Measurements from ENCODE around the gene TFDP2.
"Not testable (repeated sequence)": the region's sequence is repeated elsewhere in the genome, so short reads cannot be mapped to it uniquely, and the experiment has no call there.

TFDP2 gene

DNA sequence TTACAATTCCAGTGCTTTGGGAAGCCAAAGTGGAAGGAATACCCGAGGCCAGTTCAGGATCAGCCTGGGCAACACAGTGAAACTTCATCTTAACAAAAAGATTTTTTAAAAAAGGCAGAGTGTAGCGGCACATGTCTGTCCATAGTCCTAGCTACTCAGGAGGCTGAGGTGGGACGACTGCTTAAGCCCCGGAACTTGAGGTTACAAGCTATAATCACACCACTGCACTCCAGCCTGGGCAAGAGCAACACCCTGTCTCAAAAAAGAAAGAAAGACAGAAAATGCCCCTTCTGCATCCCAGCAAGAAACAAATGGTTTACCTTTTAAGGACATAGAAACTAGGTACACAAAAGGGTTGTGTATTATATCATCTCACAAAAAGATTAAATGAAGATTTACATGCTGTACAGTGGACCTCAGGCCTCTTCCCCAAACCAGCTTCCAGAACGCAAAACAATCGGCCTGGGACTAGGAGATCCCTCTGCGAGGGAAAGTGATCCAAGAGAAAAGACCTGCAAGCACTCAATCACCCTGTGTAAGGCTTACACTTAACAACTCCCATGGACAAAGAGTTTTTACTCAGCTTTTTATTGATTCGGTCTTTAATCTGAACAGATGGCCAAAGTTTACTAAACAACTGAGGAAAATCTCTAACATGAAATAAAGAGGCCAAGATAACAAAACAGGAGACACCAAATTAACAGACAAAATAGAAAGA is 21.2 kb downstream of the TFDP2 start:
- ATAC-seq = no peak

DNA sequence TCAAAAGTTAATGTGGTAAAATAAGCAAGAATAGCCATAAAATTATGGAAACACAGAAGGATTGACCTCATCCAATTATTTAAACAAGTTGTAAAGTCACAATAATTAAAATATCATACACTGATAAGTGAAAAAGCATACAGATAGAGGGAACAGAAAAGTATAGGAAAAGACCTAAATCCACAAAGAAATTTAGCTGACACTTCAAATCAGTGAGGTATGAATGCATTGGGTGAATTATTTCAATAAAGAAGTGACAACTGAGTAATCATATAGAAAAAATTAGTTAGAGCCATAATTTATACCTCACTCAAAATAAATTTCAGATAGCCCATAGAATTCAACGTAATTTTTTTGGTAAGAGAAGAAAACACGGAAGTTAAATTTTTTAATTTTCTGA is 25.1 kb downstream of the TFDP2 start:
- ATAC-seq = no peak

- ATAC-seq = no peak
Observed at GRCh38 chr3:142120707-142121106, 28.6 kb downstream of the TFDP2 start.

DNA sequence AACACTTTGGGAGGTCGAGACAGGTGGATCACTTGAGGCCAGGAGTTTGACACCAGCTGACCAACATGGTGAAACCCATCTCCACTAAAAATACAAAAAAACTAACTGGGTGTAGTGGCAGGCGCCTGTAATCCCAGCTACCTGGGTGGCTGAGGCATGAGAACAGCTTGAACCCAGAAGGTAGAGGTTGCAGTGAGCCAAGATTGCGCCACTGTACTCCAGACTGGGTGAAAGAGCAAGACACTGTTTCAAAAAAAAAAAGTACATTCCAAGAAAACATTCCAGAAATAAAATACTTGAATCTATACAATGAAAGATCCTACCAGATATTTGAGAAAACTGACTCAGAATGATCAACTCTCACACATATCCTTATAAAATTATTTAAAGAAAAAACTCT is 30.4 kb downstream of the TFDP2 start:
- no peak for ATAC-seq

DNA sequence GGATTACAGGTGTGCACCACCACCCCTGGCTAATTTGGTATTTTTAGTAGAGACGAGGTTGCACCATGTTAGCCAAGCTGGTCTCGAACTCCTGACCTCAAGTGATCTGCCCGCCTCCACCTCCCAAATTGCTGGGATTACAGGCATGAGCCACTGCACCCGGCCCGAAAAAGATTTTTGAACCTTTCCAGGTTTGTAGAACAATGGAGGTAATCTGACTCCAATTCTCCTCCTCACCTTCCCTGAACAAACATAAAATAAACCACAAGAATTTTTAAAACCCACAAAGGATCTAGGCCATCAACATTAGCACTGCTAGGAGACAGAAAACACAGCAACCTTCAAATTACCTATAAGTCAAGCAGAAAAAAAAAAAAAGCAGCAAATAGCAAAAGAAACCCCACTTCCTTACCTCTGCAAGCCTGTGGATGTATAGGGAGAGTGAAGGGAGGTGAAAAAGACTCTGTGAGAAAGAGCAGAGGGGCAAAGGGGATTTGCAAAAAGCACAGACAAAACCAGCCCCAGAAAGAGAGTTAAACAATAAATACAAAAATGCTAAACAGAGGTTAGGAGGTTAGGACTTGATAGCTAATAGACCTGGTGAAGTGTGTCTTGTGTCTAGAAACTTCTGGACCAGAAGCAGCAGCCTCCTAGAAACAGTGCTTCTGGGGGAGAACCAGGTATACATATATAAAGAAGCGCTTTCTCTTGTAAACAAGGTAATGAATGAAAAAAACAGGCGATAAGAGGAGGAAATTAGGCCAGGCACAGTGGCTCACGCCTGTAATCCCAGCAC is 32.1 kb downstream of the TFDP2 start:
- no peak for ATAC-seq

GRCh38 chr3:142115867-142116668 is 33.3 kb downstream of the TFDP2 start:
- ATAC-seq = no peak

- no peak for ATAC-seq
Observed at GRCh38 chr3:142112601-142113000, 36.7 kb downstream of the TFDP2 start.

GRCh38 chr3:142106548-142106947 is 42.8 kb downstream of the TFDP2 start:
- ATAC-seq = no peak

GRCh38 chr3:142105991-142106390 is 43.4 kb downstream of the TFDP2 start:
- ATAC-seq = no peak

DNA sequence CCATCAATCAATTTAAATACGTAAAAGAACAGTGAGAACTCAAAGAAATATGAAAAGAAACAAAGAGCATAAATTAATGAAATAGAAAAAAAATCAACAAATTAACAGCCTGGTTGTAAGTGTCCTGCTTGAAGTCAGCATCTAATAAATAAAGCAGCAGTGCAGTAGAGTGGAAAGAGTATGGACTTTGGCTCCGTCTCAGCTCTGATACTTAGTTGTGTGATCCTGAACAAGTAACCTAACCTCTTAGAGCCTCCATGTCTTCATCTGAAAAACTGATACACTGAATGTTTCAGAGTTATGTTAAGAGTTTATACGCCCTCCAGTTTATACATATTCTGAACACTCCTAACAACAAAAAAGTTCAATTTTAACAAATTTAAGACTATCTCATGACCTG is 44.6 kb downstream of the TFDP2 start:
- no peak for ATAC-seq

GRCh38 chr3:142098964-142099363 is 50.4 kb downstream of the TFDP2 start:
- ATAC-seq = peak; percentile 51 to 64

DNA sequence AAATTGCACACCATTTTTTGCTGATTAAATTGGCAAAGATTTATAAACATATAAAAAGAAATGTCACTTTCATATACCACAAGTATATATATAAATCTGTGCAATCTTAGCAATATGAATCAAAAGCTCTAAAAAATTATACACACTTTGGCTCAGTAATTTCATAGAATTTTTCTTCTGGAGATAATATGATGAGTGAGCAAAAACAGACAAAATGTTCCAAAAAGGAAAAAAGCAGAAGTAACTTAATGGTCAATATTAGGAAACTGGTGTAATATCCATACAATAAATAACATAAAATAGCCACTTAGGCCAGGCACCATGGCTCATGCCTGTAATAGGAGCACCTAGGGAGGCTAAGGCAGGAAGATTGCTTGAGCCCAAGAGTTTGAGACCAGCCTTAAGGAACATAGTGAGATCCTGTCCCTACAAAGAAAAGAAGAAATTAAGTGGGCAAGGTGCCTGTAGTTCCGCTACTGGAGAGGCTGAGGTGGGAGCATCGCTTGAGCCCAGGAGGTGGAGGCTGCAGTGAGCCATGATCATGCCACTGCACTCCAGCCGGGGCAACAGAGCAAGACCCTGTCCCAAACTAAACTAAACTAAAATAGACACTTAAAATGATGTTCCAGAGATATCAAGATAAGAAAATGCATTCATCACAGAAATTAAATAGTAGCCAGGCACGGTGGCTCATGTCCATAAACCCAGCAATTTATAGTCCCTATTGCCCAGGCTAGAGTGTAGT is 52.1 kb downstream of the TFDP2 start:
- ATAC-seq = no peak

DNA sequence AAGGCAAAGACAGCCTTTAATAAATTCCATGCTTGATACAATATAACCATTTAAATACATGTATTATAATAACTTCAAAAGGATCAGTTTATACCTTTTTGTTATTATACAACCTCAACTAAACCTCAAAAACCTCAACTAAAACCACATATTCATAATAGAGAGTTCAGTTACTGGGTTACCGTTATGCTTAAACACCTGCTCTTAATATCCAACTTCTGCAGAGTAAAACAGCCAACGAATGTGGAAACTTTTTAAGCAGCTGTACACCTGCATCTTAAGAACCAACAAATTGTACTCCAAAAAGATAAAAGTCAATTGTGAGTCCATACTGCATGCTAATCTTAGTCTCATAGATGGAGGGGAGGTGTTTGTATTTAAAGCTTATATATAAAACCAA is 53.5 kb downstream of the TFDP2 start:
- no peak for ATAC-seq

- not testable (repeated sequence) for ATAC-seq
Observed at GRCh38 chr3:142088925-142089324, 60.4 kb downstream of the TFDP2 start.

- no peak for ATAC-seq
Observed at GRCh38 chr3:142088522-142088921, 60.8 kb downstream of the TFDP2 start.

- peak; percentile 27 to 38 for ATAC-seq
Observed at GRCh38 chr3:142087676-142088075, 61.7 kb downstream of the TFDP2 start.

- ATAC-seq = no peak
Observed at GRCh38 chr3:142086581-142087090, 62.7 kb downstream of the TFDP2 start.

DNA sequence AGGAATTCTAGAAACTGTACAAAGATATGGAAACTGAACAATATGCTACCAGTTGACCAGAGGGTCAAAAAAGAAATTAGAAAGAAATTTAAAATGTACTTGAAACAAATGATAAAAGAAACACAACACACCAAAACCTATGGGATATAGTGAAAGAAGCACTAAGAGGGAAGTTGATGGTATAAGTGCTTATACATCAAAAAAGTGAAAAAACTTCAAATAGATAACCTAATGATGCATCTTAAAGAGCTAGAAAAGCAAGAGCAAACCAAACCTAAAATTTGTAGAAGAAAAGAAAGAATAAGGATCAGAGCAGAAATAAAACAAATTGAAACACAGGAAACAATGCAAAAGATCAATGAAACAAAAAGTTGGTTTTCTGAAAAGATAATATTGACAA is 68.2 kb downstream of the TFDP2 start:
- ATAC-seq = no peak

- no peak for ATAC-seq
Observed at GRCh38 chr3:142077859-142078500, 71.4 kb downstream of the TFDP2 start.

- no peak for ATAC-seq
Observed at GRCh38 chr3:142077155-142077858, 72.0 kb downstream of the TFDP2 start.

DNA sequence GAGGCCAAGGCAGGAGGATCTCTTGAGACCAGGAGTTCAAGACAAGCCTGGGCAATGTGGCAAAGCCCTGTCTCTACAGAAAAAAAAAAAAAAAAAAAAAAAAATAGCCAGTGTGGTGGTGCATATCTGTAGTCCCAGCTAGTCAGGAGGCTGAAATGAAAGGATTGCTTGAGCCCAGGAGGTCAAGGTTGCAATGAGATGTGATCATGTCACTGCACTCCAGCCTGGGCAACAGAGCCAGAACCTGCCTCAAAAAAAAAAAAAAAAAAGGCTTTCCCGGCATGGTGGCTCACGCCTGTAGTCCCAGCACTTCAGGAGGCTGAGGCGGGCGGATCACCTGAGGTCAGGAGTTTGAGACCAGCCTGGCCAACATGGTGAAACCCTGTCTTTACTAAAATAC is 73.7 kb downstream of the TFDP2 start:
- ATAC-seq = not testable (repeated sequence)

Measured in activated CD4-positive, CD25-positive, alpha-beta regulatory T cell treated with anti-CD3 and anti-CD28 coated beads, Interleukin-2, amount 50 U/mL, for 24 hours (primary cell).